Common myeloid progenitor, CD34-positive (primary cell): ENCODE data around the gene UGT3A2.

Source experiments
- CTCF ChIA-PET: fragments of 350-600 bp; sonication (Branson Sonifier 250); formaldehyde crosslinking; loops from one replicate; lab custom pipeline; 2021; ENCODE audit warnings: antibody characterized with exemption; lab: Charles Lee
- POLR2A ChIA-PET: fragments of 350-600 bp; sonication (Branson Sonifier 250); formaldehyde crosslinking; loops from one replicate; lab custom pipeline; 2021; ENCODE audit warnings: antibody characterized with exemption; lab: Charles Lee
- DNase-seq, 3 donors: peaks; one replicate each; pipeline versions ENCODE4 v3.0.0 to v3.0.0-alpha.2; 2013
- H3K27ac ChIP-seq, 2 experiments: 1 replicate in 1 of 2; 2 replicates in 1 of 2; pipeline ENCODE4 v1.7.0; 2013; ENCODE audit warnings: inconsistent platforms in 2 of 2, low read length in 2 of 2, mild to moderate bottlenecking in 2 of 2, low read depth in 1 of 2, moderate library complexity in 1 of 2; ENCODE audit not compliant: severe bottlenecking in 2 of 2, insufficient read depth in 1 of 2, poor library complexity in 1 of 2
- H3K27me3 ChIP-seq, 5 experiments: replicated peaks in 2 of 5; 1 replicate in 3 of 5; 2 replicates in 2 of 5; pipeline versions ENCODE4 v1.6.1 to v1.7.0; 2013; ENCODE audit warnings: low read length in 4 of 5, mild to moderate bottlenecking in 2 of 5, moderate library complexity in 2 of 5, inconsistent platforms in 1 of 5; ENCODE audit not compliant: insufficient read depth in 5 of 5, control insufficient read depth in 4 of 5
- H3K36me3 ChIP-seq, 4 experiments: 1 replicate in 2 of 4; 2 replicates in 2 of 4; pipeline versions ENCODE4 v1.6.1 to v1.7.0; 2013; ENCODE audit warnings: low read length in 3 of 4, control low read depth in 1 of 4, mild to moderate bottlenecking in 1 of 4; ENCODE audit not compliant: control insufficient read depth in 4 of 4, insufficient read depth in 4 of 4
- H3K4me1 ChIP-seq, 4 experiments: 1 replicate in 3 of 4; 2 replicates in 1 of 4; pipeline versions ENCODE4 v1.6.1 to v1.7.1; 2013; ENCODE audit warnings: low read length in 3 of 4, mild to moderate bottlenecking in 3 of 4, control low read depth in 1 of 4, inconsistent platforms in 1 of 4, moderate library complexity in 1 of 4; ENCODE audit not compliant: control insufficient read depth in 4 of 4, insufficient read depth in 4 of 4; ENCODE audit errors: control extremely low read depth in 1 of 4
- H3K4me3 ChIP-seq, 7 experiments: 1 replicate in 4 of 7; 2 replicates in 3 of 7; pipeline versions ENCODE4 v1.5.1 to v1.7.0; 2013; ENCODE audit warnings: mild to moderate bottlenecking in 7 of 7, low read length in 6 of 7, moderate library complexity in 6 of 7, inconsistent platforms in 2 of 7, low read depth in 2 of 7, control low read depth in 1 of 7; ENCODE audit not compliant: insufficient read depth in 4 of 7, control insufficient read depth in 1 of 7; ENCODE audit errors: extremely low read depth in 1 of 7
- H3K9me3 ChIP-seq, 5 experiments: 1 replicate in 4 of 5; 2 replicates in 1 of 5; pipeline versions ENCODE4 v1.6.1 to v1.7.1; 2013; ENCODE audit warnings: low read length in 4 of 5, mild to moderate bottlenecking in 2 of 5, inconsistent platforms in 1 of 5, low read depth in 1 of 5, moderate library complexity in 1 of 5; ENCODE audit not compliant: control insufficient read depth in 4 of 5, insufficient read depth in 2 of 5; ENCODE audit errors: control extremely low read depth in 1 of 5
- WGBS: methylation state at CpG from one replicate; pipeline ENCODE4 v1.1.5; 2013; ENCODE audit not compliant: insufficient coverage; 5-methylcytosine and 5-hydroxymethylcytosine counted together

Gene UGT3A2

DNA sequence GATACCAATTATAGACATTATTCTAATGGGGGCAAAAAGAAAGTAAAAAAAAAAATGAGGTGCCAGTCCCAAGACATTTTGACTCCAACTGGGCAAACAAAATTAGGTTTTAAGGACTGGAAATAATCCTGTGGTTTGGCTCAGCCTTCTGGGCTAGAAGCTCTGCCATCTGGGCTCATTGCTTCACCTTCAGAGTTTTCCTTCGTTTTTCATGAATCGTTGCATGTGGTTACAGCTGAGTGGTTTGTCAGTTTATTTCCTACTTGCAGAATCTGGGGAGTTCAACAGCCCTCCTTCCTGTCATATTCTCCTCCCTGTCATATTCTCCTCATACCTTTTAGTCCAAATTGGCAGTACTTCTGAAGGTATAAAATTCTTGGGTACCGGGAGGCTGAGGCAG lies 12.0 kb downstream of the UGT3A2 start:
- DNase-seq: peak in 2 of 3 donors; percentile 40 to 44
- Histone ChIP-seq H3K4me1 (peaks cover 0 to 11% (median 7%) of the 10 kb centered on the region in 4 experiments), H3K9me3 (no peaks in the 10 kb centered on the region), H3K4me3 (peak overlapping the region in 2 of 7 experiments; percentile 7 to 13), H3K36me3 (no peaks in the 10 kb centered on the region), H3K27ac (no peak overlapping the region), H3K27me3 (no peaks in the 10 kb centered on the region)
- CTCF ChIA-PET: no interaction called here
- POLR2A ChIA-PET: no interaction called here
- 24% methylated on average over 2 of the region's 3 CpGs for WGBS

DNA sequence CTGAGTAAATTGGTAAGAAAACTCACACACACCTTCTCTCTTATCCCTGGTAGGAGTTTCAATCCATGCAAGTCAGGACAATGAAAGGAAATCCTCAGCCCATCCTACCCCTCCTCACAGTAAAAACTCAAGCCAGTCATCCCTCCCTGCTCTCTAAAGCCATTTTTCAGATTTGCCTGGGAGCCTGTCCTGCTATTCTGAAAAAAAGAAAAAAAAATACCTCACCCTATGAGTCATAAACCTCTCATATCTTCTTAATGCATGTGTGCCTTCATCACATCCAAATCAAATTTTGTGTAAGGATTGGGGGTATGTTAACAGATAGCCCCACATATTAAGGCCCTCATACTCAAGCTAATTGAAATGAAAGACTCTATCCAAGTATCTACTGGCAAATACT lies 14.1 kb downstream of the UGT3A2 start:
- no peak overlapping the region for H3K27ac ChIP-seq
- H3K9me3 ChIP-seq: no peaks in the 10 kb centered on the region
- no peaks in the 10 kb centered on the region for H3K36me3 ChIP-seq
- ChIA-PET POLR2A (no interaction called here), CTCF (no interaction called here)
- H3K4me1 ChIP-seq: peaks cover 0 to 10% (median 7%) of the 10 kb centered on the region in 4 experiments
- no peaks in the 10 kb centered on the region for H3K27me3 ChIP-seq
- H3K4me3 ChIP-seq: no peak overlapping the region
- no peak for DNase-seq

DNA sequence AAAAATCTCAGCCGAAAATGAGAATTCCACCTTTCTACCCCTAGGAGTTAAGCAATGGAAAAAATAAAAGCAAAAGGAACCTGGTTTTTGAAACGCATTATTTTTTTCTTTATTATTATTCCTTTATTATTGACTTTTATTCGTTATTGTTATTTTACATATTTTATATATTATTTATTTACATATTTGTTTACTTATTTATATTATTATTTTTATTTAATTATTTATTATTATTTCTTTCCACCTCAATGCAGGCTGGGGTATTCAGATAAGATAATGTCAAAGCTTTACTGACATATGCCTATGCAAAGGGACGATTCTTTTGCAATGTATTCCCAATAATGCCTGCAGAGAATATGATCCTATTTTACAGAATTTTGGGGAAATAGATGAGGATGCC lies 16.7 kb downstream of the UGT3A2 start:
- peaks cover 0 to 9% (median 5%) of the 10 kb centered on the region in 4 experiments for H3K4me1 ChIP-seq
- WGBS: 100% methylated on average over 1 of the region's 4 CpGs
- H3K27ac ChIP-seq: no peak overlapping the region
- DNase-seq: no peak
- no peaks in the 10 kb centered on the region for H3K27me3 ChIP-seq
- H3K4me3 ChIP-seq: no peak overlapping the region
- no peaks in the 10 kb centered on the region for H3K36me3 ChIP-seq
- no peaks in the 10 kb centered on the region for H3K9me3 ChIP-seq
- CTCF ChIA-PET: no interaction called here
- POLR2A ChIA-PET: no interaction called here

DNA sequence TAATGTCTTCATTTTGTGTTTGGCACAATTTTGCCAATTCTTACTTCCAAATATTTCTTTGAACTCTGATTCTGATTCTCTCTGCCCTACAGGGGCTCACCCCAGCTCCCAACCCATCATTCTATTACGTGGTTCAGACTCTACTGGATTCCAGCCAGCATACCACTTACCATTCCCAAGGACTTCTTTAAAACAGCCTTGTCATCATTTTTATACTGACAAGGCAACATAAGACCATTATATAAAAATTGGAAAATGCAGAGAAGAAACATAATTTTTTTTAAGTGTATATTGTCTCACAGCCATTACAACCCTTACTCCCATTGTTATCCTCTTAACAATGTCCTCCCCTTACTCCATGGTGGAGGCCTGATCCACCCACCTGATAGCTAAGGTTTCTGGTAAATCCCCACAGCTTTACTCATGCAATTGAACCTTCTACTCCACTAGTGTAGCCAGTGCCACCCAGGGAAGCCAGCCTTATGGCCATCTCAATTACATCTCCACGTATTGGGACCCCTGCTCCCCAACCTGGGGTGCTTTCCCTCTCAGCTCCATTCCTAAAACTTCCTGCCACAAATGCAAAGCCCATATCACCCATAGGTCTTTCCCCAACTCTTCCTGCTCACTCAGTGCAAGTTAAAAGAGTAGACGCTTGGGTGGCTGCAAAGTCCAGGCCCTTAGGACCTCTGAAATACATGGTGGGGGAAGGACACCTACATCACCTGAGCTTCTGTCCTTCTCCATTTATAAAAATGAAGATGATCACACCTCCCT lies 19.1 kb downstream of the UGT3A2 start:
- Histone ChIP-seq H3K9me3 (no peaks in the 10 kb centered on the region), H3K27ac (no peak overlapping the region), H3K36me3 (no peaks in the 10 kb centered on the region), H3K27me3 (no peaks in the 10 kb centered on the region), H3K4me1 (no peaks in the 10 kb centered on the region), H3K4me3 (no peak overlapping the region)
- ChIA-PET POLR2A (no interaction called here), CTCF (no interaction called here)
- no peak for DNase-seq
- 100% methylated on average over 2 of the region's 3 CpGs for WGBS

DNA sequence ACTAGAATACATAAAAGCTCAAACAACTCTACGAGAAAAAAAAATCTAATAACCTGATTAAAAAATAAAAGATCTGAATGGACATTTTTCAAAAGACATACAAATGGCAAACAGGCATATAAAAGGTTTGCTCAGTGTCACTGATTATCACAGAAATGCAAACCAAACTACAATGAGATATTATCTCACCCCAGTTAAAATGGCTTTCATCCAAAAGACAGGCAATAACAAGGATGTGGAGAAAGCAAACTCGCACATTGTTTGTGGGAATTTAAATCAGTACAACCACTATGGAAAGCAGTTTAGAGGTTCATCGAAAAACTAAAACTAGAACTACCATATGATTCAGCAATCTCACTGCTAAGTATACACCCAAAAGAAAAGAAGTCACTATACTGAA lies 20.8 kb downstream of the UGT3A2 start:
- CTCF ChIA-PET: no interaction called here
- H3K27me3 ChIP-seq: no peaks in the 10 kb centered on the region
- H3K9me3 ChIP-seq: no peaks in the 10 kb centered on the region
- no peak overlapping the region for H3K4me3 ChIP-seq
- POLR2A ChIA-PET: no interaction called here
- H3K4me1 ChIP-seq: no peaks in the 10 kb centered on the region
- 71% methylated on average over 2 of the region's 3 CpGs for WGBS
- H3K27ac ChIP-seq: no peak overlapping the region
- H3K36me3 ChIP-seq: no peaks in the 10 kb centered on the region
- DNase-seq: no peak

DNA sequence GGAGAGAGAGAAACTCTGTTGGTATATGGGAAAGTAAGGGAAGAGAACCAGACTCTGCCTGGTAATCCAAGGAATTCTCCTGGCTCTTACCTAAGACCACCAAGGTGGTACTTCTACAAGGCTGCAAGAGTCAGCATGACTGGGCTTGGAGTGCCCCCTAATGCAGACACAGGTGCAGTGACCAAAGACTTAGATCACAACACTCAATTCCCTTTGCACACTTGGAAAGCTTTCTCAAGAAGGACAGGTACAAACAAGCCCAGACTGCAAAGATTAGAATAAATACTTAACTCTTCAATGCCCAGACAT lies 25.2 kb downstream of the UGT3A2 start:
- Histone ChIP-seq H3K4me3 (no peak overlapping the region), H3K4me1 (no peaks in the 10 kb centered on the region), H3K27ac (no peak overlapping the region), H3K36me3 (no peaks in the 10 kb centered on the region), H3K9me3 (peaks cover 0 to 3% (median 0%) of the 10 kb centered on the region in 5 experiments), H3K27me3 (peaks cover 0 to 4% (median 0%) of the 10 kb centered on the region in 5 experiments)
- POLR2A ChIA-PET: no interaction called here
- DNase-seq: no peak
- CTCF ChIA-PET: no interaction called here

DNA sequence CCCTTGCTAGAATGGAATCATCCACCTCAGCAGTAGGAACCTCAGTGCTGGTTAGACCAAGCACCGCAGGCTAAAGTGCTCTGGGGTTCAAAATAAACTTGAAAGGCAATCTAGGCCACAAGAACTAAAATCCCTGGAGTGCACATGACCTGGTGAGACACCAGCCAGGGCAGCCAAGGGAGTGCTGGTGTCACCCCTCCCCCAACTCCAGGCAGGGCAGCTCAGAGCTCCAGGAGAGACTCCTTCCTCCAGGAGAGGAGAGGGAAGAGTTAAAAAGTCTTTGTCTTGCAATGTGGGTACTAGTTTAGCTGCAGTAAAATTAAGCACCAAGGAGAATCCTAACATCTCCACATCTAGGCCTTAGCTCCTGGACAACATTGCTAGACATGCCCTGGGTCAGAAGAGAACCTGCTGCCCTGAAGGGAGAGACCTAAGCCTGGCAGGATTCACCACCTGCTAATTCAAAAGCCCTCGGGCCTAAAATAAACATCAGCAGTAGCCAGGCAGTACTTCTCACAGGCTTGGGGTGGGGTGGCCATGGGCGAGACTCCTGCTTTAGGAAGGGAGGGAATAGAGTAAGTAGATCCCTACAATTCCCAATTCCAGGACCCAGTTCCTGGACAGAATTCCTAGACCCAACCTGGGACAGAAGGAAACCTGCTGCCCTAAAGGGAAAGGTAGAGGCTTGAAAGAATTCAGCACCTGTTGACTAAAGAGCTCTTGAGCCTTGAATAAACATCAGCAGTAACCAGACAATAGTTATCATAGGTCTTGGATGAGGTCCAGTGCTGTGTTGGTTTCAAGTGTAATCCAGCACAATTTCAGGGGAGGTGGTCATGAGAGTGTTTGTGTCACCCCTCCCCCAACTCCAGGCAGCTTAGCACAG lies 25.8 kb downstream of the UGT3A2 start:
- H3K9me3 ChIP-seq: peaks cover 0 to 3% (median 0%) of the 10 kb centered on the region in 5 experiments
- no peak overlapping the region for H3K27ac ChIP-seq
- peaks cover 0 to 4% (median 0%) of the 10 kb centered on the region in 5 experiments for H3K27me3 ChIP-seq
- 100% methylated on average over 1 of the region's 3 CpGs for WGBS
- H3K36me3 ChIP-seq: no peaks in the 10 kb centered on the region
- ChIA-PET POLR2A (no interaction called here), CTCF (no interaction called here)
- H3K4me1 ChIP-seq: no peaks in the 10 kb centered on the region
- no peak for DNase-seq
- no peak overlapping the region for H3K4me3 ChIP-seq
